DOHH2 (cell line): Measurements from ENCODE around the gene HMGCS2.

Experiments
- H3F3A ChIP-seq: fragments of 200-600 bp; sonication (generic), shearing (Covaris generic); 2 replicates; pipeline ENCODE4 v1.6.0; 2016; ENCODE audit warnings: antibody characterized with exemption, mild to moderate bottlenecking; ENCODE audit not compliant: control insufficient read depth, insufficient read depth
- H3K27ac ChIP-seq: fragments of 200-600 bp; sonication (generic); 2 replicates; pipeline ENCODE4 v1.5.1; 2014; ENCODE audit warnings: low read depth, mild to moderate bottlenecking, low read length, moderate library complexity
- H3K27me3 ChIP-seq: fragments of 200-600 bp; sonication (generic); 2 replicates; pipeline ENCODE4 v1.6.1; 2014; ENCODE audit warnings: mild to moderate bottlenecking, low read length, mixed read lengths; ENCODE audit not compliant: control insufficient read depth
- H3K36me3 ChIP-seq: fragments of 200-600 bp; sonication (generic); 2 replicates; pipeline ENCODE4 v1.6.1; 2014; ENCODE audit warnings: mild to moderate bottlenecking, low read length, moderate library complexity, mixed read lengths; ENCODE audit not compliant: control insufficient read depth
- H3K4me1 ChIP-seq: fragments of 200-600 bp; sonication (generic); 2 replicates; pipeline ENCODE4 v1.6.1; 2014; ENCODE audit warnings: mild to moderate bottlenecking, low read length, mixed read lengths; ENCODE audit not compliant: control insufficient read depth
- H3K4me2 ChIP-seq: fragments of 200-600 bp; sonication (generic); 2 replicates; pipeline ENCODE4 v1.6.0; 2014; ENCODE audit warnings: mild to moderate bottlenecking, low read length, moderate library complexity
- H3K4me3 ChIP-seq: fragments of 200-600 bp; sonication (generic); 2 replicates; pipeline ENCODE4 v1.5.1; 2014; ENCODE audit warnings: mild to moderate bottlenecking, low read length, mixed read lengths
- H3K79me2 ChIP-seq: fragments of 200-600 bp; sonication (generic); 2 replicates; pipeline ENCODE4 v1.6.1; 2014; ENCODE audit warnings: mild to moderate bottlenecking, low read length, mixed read lengths; ENCODE audit not compliant: control insufficient read depth
- H3K9me2 ChIP-seq: fragments of 200-600 bp; sonication (generic); replicated peaks from 2 replicates; pipeline ENCODE4 v1.6.1; 2014; ENCODE audit warnings: mild to moderate bottlenecking, low read length, mixed read lengths; ENCODE audit not compliant: control insufficient read depth
- H3K9me3 ChIP-seq: fragments of 200-600 bp; sonication (generic); 2 replicates; pipeline ENCODE4 v1.6.1; 2014; ENCODE audit warnings: antibody characterized with exemption, low read length, mixed read lengths; ENCODE audit not compliant: control insufficient read depth, insufficient read depth
- H4K20me1 ChIP-seq: fragments of 200-600 bp; sonication (generic); 2 replicates; pipeline ENCODE4 v1.6.0; 2014; ENCODE audit warnings: low read depth, mild to moderate bottlenecking, antibody characterized with exemption, low read length, moderate library complexity; ENCODE audit not compliant: control insufficient read depth, insufficient read depth
- EZH2phosphoT487 ChIP-seq: fragments of 200-600 bp; sonication (generic); IDR thresholded peaks from 2 replicates; pipeline ENCODE4 v1.6.1; 2017; ENCODE audit warnings: borderline replicate concordance, mild to moderate bottlenecking, antibody characterized with exemption, low read length, moderate library complexity, mixed read lengths
- TF ChIP-seq, protein P1 (sequence below): fragments of 200-600 bp; sonication (generic); IDR thresholded peaks from one replicate; pipeline ENCODE4 v1.5.1; 2014; ENCODE audit warnings: antibody characterized with exemption, mild to moderate bottlenecking, low read depth, low read length; ENCODE audit not compliant: poor library complexity, severe bottlenecking

The HMGCS2 gene

DNA sequence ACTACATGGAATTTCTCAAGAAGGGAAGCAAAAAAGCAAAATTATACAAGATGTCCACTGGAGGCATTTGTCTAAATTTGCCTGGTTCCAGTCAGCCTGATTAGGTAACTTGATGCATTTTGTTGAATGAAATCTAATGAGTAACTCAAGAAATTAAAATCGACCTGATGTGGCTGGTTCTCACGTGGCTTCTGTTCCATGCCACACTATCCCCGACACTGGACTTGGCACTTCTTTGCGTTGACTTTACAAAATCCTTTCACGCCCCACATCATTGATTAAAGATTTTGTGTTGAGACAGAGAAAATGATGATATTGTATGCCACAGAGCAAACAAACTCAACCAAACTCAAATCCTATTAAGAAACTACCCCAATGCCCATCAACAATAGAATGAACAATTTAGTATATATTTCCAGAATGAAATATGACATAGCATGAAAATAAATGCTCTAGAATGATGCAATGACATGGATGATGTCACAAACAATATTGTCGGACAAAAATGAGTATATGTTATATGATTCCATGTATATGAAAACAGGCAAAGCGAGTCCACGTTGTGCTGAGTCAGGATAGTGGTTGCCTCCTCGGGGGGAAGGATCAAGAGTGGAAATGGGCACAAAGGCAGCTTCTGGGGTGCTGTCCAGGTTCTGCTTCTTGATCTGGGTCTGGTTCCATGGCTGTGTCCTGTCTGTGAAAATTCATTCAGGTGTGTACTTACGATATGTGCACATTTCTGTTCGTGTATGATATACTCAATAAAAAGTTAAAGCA lies 12.9 kb upstream of the HMGCS2 start:
- Histone ChIP-seq H3K4me1 (no peaks in the 10 kb centered on the region), H3K27me3 (0 out of 2 replicates have a peak, but pooled peaks cover 3% of the 10 kb centered on the region), H4K20me1 (no peaks in the 10 kb centered on the region), H3K9me3 (no peaks in the 10 kb centered on the region), H3K9me2 (no peaks in the 10 kb centered on the region), H3F3A (no peaks in the 10 kb centered on the region), H3K4me3 (no peak overlapping the region), H3K27ac (no peak overlapping the region), H3K79me2 (no peaks in the 10 kb centered on the region), H3K36me3 (no peaks in the 10 kb centered on the region), H3K4me2 (no peak overlapping the region)
- TF ChIP-seq, protein P1, sequence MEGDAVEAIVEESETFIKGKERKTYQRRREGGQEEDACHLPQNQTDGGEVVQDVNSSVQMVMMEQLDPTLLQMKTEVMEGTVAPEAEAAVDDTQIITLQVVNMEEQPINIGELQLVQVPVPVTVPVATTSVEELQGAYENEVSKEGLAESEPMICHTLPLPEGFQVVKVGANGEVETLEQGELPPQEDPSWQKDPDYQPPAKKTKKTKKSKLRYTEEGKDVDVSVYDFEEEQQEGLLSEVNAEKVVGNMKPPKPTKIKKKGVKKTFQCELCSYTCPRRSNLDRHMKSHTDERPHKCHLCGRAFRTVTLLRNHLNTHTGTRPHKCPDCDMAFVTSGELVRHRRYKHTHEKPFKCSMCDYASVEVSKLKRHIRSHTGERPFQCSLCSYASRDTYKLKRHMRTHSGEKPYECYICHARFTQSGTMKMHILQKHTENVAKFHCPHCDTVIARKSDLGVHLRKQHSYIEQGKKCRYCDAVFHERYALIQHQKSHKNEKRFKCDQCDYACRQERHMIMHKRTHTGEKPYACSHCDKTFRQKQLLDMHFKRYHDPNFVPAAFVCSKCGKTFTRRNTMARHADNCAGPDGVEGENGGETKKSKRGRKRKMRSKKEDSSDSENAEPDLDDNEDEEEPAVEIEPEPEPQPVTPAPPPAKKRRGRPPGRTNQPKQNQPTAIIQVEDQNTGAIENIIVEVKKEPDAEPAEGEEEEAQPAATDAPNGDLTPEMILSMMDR, result no peak
- no peak for TF ChIP-seq EZH2phosphoT487

GRCh38 chr1:119779869-119780356 lies 11.2 kb upstream of the HMGCS2 start:
- Histone ChIP-seq H3K4me3 (no peak overlapping the region), H3K9me3 (no peaks in the 10 kb centered on the region), H3K36me3 (no peaks in the 10 kb centered on the region), H3K9me2 (no peaks in the 10 kb centered on the region), H3F3A (no peaks in the 10 kb centered on the region), H3K79me2 (no peaks in the 10 kb centered on the region), H3K4me1 (no peaks in the 10 kb centered on the region), H3K27ac (no peak overlapping the region), H4K20me1 (no peaks in the 10 kb centered on the region), H3K27me3 (0 out of 2 replicates have a peak, but pooled peaks cover 3% of the 10 kb centered on the region), H3K4me2 (no peak overlapping the region)
- TF ChIP-seq EZH2phosphoT487, result no peak
- TF ChIP-seq, protein P1, result no peak

DNA sequence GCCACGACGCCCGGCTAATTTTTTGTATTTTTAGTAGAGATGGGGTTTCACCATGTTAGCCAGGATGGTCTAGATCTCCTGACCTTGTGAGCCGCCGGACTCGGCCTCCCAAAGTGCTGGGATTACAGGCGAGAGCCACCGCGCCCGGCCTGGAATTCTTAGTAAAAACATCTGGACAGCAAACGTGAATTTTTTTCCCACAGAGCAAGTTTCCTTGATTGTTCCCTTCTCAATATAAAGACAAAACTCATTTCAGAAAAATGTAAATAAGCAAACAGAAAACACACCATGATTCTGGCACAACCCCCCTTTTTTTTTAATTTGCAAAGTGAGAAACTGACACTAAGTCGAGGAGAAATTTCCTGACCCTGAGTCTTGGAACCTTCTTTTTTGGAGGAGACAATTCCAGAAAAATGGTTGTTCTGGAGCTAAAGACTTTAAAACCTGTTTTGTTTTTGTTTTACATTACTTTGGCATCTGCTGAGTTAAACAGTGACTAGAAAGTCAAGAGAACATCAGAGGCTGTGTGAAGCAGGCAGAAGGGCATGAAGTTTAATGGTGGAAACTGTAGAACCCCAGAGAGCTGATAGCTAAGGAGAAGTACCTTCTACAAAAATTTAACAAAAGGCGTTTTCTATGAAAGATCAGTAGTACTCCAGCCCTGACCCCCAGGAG lies 10.3 kb upstream of the HMGCS2 start:
- no peaks in the 10 kb centered on the region for H3K4me1 ChIP-seq
- H3K27ac ChIP-seq, result no peak overlapping the region
- 0 out of 2 replicates have a peak, but pooled peaks cover 3% of the 10 kb centered on the region for H3K27me3 ChIP-seq
- no peaks in the 10 kb centered on the region for H3K9me3 ChIP-seq
- H3K36me3 ChIP-seq, result no peaks in the 10 kb centered on the region
- TF ChIP-seq, protein P1, result no peak
- no peak for TF ChIP-seq EZH2phosphoT487
- no peaks in the 10 kb centered on the region for H3F3A ChIP-seq
- no peaks in the 10 kb centered on the region for H3K9me2 ChIP-seq
- H3K79me2 ChIP-seq, result no peaks in the 10 kb centered on the region
- no peak overlapping the region for H3K4me3 ChIP-seq
- H4K20me1 ChIP-seq, result no peaks in the 10 kb centered on the region
- no peak overlapping the region for H3K4me2 ChIP-seq
